Measurements from ENCODE around the gene TRMT2A.

The TRMT2A gene

DNA sequence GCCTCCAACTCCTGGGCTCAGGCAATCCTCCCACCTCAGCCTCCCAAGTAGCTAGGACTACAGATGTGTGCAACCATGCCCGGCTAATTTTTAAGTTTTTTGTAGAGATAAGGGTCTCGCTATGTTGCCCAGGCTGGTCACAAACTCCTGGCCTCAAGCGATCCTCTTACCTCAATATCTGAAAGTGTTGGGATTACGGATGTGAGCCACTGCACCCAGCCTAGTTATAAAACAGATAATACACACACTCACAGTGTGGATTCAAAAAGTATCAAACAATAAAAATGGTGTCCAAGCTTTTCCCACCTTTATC lies 34.2 kb upstream of the TRMT2A start:
- Histone ChIP-seq H3K36me3 (ENCODE audit: insufficient read depth, low read length) (no peaks in the 10 kb centered on the region), H3K79me2 (ENCODE audit: insufficient read depth, low read length) (no peaks in the 10 kb centered on the region), H3K9ac (ENCODE audit: low read length) (no peak overlapping the region), H2AFZ (ENCODE audit: low read length) (no peak overlapping the region), H4K20me1 (ENCODE audit: insufficient read depth, low read length) (no peaks in the 10 kb centered on the region), H3K27ac (ENCODE audit: low read depth, low read length, poor library complexity, severe bottlenecking) (no peak overlapping the region), H3K4me1 (ENCODE audit: insufficient read depth, low read length, severe bottlenecking) (no peaks in the 10 kb centered on the region), H3K9me3 (ENCODE audit: low read length) (no peaks in the 10 kb centered on the region), H3K27me3 (ENCODE audit: insufficient read depth, low read length) (no peaks in the 10 kb centered on the region), H3F3A (ENCODE audit: insufficient read depth, low read length) (no peaks in the 10 kb centered on the region), H3K4me3 (ENCODE audit: low read depth, low read length, poor library complexity, severe bottlenecking) (no peak overlapping the region), H3K4me2 (ENCODE audit: low read length) (no peak overlapping the region), H3K9me2 (ENCODE audit: low read depth, low read length) (no peaks in the 10 kb centered on the region)
- TF ChIP-seq, protein P1, sequence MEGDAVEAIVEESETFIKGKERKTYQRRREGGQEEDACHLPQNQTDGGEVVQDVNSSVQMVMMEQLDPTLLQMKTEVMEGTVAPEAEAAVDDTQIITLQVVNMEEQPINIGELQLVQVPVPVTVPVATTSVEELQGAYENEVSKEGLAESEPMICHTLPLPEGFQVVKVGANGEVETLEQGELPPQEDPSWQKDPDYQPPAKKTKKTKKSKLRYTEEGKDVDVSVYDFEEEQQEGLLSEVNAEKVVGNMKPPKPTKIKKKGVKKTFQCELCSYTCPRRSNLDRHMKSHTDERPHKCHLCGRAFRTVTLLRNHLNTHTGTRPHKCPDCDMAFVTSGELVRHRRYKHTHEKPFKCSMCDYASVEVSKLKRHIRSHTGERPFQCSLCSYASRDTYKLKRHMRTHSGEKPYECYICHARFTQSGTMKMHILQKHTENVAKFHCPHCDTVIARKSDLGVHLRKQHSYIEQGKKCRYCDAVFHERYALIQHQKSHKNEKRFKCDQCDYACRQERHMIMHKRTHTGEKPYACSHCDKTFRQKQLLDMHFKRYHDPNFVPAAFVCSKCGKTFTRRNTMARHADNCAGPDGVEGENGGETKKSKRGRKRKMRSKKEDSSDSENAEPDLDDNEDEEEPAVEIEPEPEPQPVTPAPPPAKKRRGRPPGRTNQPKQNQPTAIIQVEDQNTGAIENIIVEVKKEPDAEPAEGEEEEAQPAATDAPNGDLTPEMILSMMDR (IDR thresholded peaks at IDR 0.05; ENCODE audit: low read length): no peak
- no peak for TF ChIP-seq EZH2 (IDR thresholded peaks at IDR 0.05; ENCODE audit: borderline replicate concordance, low read length)

DNA sequence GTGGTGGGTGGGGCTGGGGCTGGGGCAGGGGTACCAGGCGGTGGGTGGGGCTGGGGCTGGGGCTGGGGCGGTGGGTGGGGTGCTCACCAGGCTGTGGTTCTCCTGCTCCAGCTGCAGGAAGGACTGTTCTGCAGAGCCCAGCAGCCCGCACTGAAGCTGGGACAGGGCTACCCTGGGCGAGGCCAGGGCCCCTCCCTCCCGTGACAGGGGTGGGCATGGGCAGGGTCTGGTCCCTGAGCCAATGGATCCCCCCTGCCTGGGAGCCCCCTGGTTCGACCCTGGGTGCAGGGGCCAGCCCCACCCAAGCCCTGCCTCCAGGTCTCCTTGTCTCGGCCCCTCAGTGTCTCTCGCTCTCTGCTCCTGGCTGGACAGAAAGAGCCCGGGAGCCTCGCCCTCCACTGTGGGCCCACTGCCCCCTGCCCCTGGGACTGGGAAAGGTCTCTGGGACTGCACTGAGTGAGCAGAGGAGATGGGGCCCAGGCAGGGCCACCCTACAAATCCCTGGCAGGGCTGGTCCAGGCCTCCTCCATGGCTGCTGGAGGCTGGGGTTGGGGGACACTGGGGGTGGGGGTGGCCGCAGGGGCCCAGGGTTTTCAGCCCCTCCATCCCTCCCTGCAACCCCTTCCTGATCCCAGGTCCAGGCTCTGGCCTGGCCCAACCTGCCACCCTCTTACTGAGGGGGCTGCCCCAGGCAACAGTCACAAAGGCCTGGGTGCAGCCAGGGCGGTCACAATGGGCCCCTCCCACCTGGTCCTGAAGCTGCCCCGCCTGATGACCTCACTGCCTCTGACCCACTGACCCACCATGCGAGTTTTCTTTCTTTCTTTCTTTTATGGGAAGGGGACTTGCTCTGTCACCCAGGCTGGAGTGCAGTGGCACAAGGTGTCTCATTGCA lies 33.6 kb upstream of the TRMT2A start, which contains the start of gene CCDC188:
Gene CCDC188, minus strand, starts transcription at position 675 of the 895 bp plus-strand sequence. Its CDS starts 69 bp downstream, at position 606.
- Histone ChIP-seq H3K9ac (ENCODE audit: low read length) (no peak within 1 kb of the TSS), H3K4me3 (ENCODE audit: low read depth, low read length, poor library complexity, severe bottlenecking) (no peak within 1 kb of the TSS), H3K9me2 (ENCODE audit: low read depth, low read length) (no peaks in the 10 kb centered on the region), H3K79me2 (ENCODE audit: insufficient read depth, low read length) (no peaks in the 10 kb centered on the region), H3K27me3 (ENCODE audit: insufficient read depth, low read length) (no peaks in the 10 kb centered on the region), H3K9me3 (ENCODE audit: low read length) (no peaks in the 10 kb centered on the region), H3K4me1 (ENCODE audit: insufficient read depth, low read length, severe bottlenecking) (no peaks in the 10 kb centered on the region), H2AFZ (ENCODE audit: low read length) (no peak within 1 kb of the TSS), H3K36me3 (ENCODE audit: insufficient read depth, low read length) (no peaks in the 10 kb centered on the region), H3K27ac (ENCODE audit: low read depth, low read length, poor library complexity, severe bottlenecking) (no peak within 1 kb of the TSS), H3F3A (ENCODE audit: insufficient read depth, low read length) (no peaks in the 10 kb centered on the region), H4K20me1 (ENCODE audit: insufficient read depth, low read length) (no peaks in the 10 kb centered on the region), H3K4me2 (ENCODE audit: low read length) (no peak within 1 kb of the TSS)
- TF ChIP-seq, protein P1 (IDR thresholded peaks at IDR 0.05; ENCODE audit: low read length): no peak
- TF ChIP-seq EZH2 (IDR thresholded peaks at IDR 0.05; ENCODE audit: borderline replicate concordance, low read length): no peak

DNA sequence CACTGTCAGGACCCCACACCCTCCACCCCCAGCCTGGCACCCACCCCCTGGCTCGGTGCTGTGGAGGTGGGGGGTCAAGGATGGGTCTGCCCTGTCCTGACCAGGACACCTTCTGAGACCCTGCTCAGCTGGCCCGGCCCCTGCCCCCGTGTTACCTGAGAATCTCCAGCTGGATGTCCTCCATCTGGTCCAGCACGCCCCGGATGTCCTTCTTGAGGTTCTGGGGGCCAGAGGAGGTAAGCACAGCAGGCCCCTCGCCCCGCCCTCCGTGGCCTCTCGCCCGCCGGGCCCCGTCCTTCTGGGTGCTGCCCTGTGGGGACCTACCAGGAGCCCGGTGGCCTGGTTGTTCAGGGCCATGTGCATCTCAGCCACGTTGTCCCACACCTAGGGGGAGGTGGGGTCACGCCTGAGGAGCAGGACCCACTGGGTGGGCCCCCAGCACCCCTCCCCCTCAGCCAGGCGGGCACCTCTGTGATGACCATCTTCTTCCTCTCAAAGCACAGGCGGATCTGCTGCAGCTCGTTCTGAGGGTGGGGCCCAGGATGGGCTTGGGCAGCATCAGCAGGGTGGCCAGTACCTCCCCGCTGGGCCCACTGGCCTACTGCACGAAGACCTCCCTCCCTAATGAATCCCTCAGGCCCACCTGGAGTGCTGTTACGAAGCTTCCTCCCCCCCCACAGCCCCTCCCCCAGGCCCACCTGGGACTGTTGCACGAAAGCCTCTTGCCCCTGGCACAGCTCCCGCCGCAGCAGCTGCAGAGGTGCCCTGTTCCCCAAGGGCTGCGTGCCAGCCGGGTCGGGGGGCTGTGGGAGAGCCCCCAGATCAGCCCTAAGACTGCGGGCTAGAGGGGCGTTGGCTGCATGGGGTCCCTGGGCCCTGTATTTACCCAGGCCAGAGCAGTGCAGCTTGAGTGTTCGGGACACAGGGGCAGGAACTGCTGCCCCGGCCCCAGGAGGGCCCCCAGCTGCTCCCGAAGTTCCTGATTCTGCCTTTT lies 32.5 kb upstream of the TRMT2A start:
- Histone ChIP-seq H3K9me2 (ENCODE audit: low read depth, low read length) (no peaks in the 10 kb centered on the region), H4K20me1 (ENCODE audit: insufficient read depth, low read length) (no peaks in the 10 kb centered on the region), H3K4me3 (ENCODE audit: low read depth, low read length, poor library complexity, severe bottlenecking) (no peak overlapping the region), H3K9ac (ENCODE audit: low read length) (no peak overlapping the region), H3K27ac (ENCODE audit: low read depth, low read length, poor library complexity, severe bottlenecking) (no peak overlapping the region), H2AFZ (ENCODE audit: low read length) (no peak overlapping the region), H3K36me3 (ENCODE audit: insufficient read depth, low read length) (no peaks in the 10 kb centered on the region), H3K9me3 (ENCODE audit: low read length) (no peaks in the 10 kb centered on the region), H3F3A (ENCODE audit: insufficient read depth, low read length) (no peaks in the 10 kb centered on the region), H3K4me2 (ENCODE audit: low read length) (no peak overlapping the region), H3K4me1 (ENCODE audit: insufficient read depth, low read length, severe bottlenecking) (no peaks in the 10 kb centered on the region), H3K79me2 (ENCODE audit: insufficient read depth, low read length) (no peaks in the 10 kb centered on the region), H3K27me3 (ENCODE audit: insufficient read depth, low read length) (no peaks in the 10 kb centered on the region)
- TF ChIP-seq, protein P1 (IDR thresholded peaks at IDR 0.05; ENCODE audit: low read length): no peak
- TF ChIP-seq EZH2 (IDR thresholded peaks at IDR 0.05; ENCODE audit: borderline replicate concordance, low read length): no peak

Measured in OCI-LY1 (cell line).